Stimulated activated CD8-positive, alpha-beta memory T cell treated with anti-CD3 and anti-CD28 coated beads, Interleukin-7, amount 100 ng/mL, for 24 hours (primary cell): Measurements from ENCODE around the gene GRIN2A.

Experiments
- DNase-seq: peaks from one replicate; pipeline ENCODE4 v3.0.0-alpha.2; 2020; ENCODE audit warnings: low read depth

Gene GRIN2A

GRCh38 chr16:10130538-10130937 is 51.7 kb downstream of the GRIN2A start:
- no peak for DNase-seq

- DNase-seq: no peak
Measured at GRCh38 chr16:10128397-10129258, 53.6 kb downstream of the GRIN2A start.

- DNase-seq: no peak
Measured at GRCh38 chr16:10126686-10127085, 55.5 kb downstream of the GRIN2A start.

GRCh38 chr16:10123141-10123540 is 59.1 kb downstream of the GRIN2A start:
- DNase-seq: no peak

GRCh38 chr16:10122546-10122945 is 59.7 kb downstream of the GRIN2A start:
- no peak for DNase-seq

- no peak for DNase-seq
Measured at GRCh38 chr16:10121897-10122425, 60.3 kb downstream of the GRIN2A start.

GRCh38 chr16:10121491-10121890 is 60.7 kb downstream of the GRIN2A start:
- DNase-seq: no peak

GRCh38 chr16:10120953-10121352 is 61.3 kb downstream of the GRIN2A start:
- no peak for DNase-seq

GRCh38 chr16:10114409-10114808 is 67.8 kb downstream of the GRIN2A start:
- DNase-seq: no peak

GRCh38 chr16:10113248-10113647 is 69.0 kb downstream of the GRIN2A start:
- DNase-seq: no peak

- no peak for DNase-seq
Measured at GRCh38 chr16:10112021-10112420, 70.2 kb downstream of the GRIN2A start.

- DNase-seq: no peak
Measured at GRCh38 chr16:10111156-10111761, 71.0 kb downstream of the GRIN2A start.

- DNase-seq: no peak
Measured at GRCh38 chr16:10110552-10110951, 71.7 kb downstream of the GRIN2A start.

- no peak for DNase-seq
Measured at GRCh38 chr16:10107081-10107480, 75.1 kb downstream of the GRIN2A start.

- DNase-seq: no peak
Measured at GRCh38 chr16:10103700-10104099, 78.5 kb downstream of the GRIN2A start.

- DNase-seq: no peak
Measured at GRCh38 chr16:10103118-10103517, 79.1 kb downstream of the GRIN2A start.

GRCh38 chr16:10100829-10101228 is 81.4 kb downstream of the GRIN2A start:
- no peak for DNase-seq

- no peak for DNase-seq
Measured at GRCh38 chr16:10098991-10099390, 83.2 kb downstream of the GRIN2A start.

- no peak for DNase-seq
Measured at GRCh38 chr16:10097271-10097670, 85.0 kb downstream of the GRIN2A start.

GRCh38 chr16:10093576-10093975 is 88.7 kb downstream of the GRIN2A start:
- no peak for DNase-seq

GRCh38 chr16:10090816-10091215 is 91.4 kb downstream of the GRIN2A start:
- no peak for DNase-seq

GRCh38 chr16:10088380-10088793 is 93.8 kb downstream of the GRIN2A start:
- DNase-seq: no peak

GRCh38 chr16:10087151-10087550 is 95.1 kb downstream of the GRIN2A start:
- no peak for DNase-seq
